Measurements from ENCODE around the gene SOCS6.

DNA sequence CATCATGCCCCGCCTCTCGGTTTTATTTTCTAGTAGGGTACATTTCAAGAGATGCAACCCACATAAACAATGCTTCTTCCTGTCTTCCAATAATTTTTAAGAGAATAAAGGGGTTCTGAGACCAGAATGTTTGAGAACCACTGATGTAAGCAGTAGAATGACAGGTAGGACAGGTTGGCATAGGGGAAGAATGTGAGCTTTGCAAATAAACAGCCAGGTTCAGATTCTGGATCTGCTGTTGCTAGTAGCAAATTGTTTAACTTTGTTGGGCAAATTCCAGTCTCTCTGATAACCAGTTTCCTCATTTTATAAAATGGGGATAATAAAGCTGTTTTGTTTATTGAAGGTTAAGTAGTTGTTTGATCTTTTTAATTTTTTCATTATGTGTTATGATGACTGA lies 32.8 kb downstream of the SOCS6 start:
- TF ChIP-seq, protein P1, sequence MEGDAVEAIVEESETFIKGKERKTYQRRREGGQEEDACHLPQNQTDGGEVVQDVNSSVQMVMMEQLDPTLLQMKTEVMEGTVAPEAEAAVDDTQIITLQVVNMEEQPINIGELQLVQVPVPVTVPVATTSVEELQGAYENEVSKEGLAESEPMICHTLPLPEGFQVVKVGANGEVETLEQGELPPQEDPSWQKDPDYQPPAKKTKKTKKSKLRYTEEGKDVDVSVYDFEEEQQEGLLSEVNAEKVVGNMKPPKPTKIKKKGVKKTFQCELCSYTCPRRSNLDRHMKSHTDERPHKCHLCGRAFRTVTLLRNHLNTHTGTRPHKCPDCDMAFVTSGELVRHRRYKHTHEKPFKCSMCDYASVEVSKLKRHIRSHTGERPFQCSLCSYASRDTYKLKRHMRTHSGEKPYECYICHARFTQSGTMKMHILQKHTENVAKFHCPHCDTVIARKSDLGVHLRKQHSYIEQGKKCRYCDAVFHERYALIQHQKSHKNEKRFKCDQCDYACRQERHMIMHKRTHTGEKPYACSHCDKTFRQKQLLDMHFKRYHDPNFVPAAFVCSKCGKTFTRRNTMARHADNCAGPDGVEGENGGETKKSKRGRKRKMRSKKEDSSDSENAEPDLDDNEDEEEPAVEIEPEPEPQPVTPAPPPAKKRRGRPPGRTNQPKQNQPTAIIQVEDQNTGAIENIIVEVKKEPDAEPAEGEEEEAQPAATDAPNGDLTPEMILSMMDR (conservative IDR thresholded peaks at IDR 0.05; ENCODE audit: low read depth, low read length) = no peak
- TF ChIP-seq EZH2 (IDR thresholded peaks at IDR 0.05; ENCODE audit: borderline replicate concordance, low read depth, low read length, poor library complexity, severe bottlenecking) = no peak
